ENCODE data around the gene UCN3.
"Not testable (repeated sequence)": the region's sequence is repeated elsewhere in the genome, so short reads cannot be mapped to it uniquely, and the experiment has no call there.

The UCN3 gene

DNA sequence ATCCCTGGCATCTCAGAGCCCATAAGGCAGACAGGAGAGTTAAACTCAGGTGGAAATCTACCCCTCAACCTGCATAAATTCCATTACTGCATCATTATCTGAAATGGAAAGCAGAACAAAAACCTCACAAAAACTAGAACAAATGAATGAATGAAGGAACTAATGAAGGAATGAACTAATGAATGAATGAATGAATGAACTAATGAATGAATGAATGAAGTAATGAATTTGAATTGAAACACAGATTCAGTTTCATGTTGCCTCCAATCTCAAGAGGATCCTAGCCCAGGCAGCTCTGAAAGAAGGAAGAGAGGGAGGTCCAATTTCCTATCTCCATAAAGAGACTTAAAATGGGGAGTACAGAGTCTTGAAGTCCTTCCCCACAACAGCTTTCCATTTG, 1.9 kb upstream of the UCN3 start:
- H3K4me1 ChIP-seq (ENCODE audit: control insufficient read depth in 5 of 5, insufficient read depth in 5 of 5, low read length in 5 of 5), result no peaks in the 10 kb centered on the region
- no peak overlapping the region for H3K9ac ChIP-seq (ENCODE audit: low read length in 5 of 5)
- H3K36me3 ChIP-seq (ENCODE audit: control insufficient read depth in 5 of 5, insufficient read depth in 5 of 5, low read length in 5 of 5), result no peaks in the 10 kb centered on the region
- H3K9me3 ChIP-seq (ENCODE audit: control insufficient read depth in 5 of 5, low read length in 5 of 5), result no peaks in the 10 kb centered on the region
- H3K27ac ChIP-seq (ENCODE audit: low read depth, low read length), result no peak overlapping the region
- peaks cover 10 to 22% (median 13%) of the 10 kb centered on the region in 5 donors for H3K27me3 ChIP-seq (ENCODE audit: control insufficient read depth in 5 of 5, insufficient read depth in 4 of 5, low read length in 5 of 5)
- H3K4me3 ChIP-seq (ENCODE audit: low read depth in 1 of 5, low read length in 5 of 5), result no peak overlapping the region

DNA sequence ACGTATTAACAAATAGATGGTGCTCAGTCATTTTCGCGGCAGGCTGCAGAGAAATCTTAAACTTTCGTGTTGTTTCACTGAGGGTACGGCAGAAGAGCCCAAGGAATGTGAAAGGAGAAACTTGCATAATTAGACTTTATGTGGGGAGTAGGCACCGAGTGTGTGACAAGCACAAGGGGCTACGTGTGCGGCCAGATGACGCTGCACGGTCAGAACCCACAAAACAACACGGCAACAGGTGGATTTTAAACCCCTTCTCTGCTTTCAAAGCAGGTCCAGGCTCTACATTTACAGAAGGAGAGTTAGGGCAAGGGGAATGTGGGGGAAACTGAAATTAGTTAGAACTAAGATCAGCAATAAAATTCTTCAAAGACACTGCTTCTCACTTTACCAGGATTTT, 392 bp upstream of the UCN3 start:
- peaks cover 5 to 22% (median 13%) of the 10 kb centered on the region in 5 donors for H3K27me3 ChIP-seq (ENCODE audit: control insufficient read depth in 5 of 5, insufficient read depth in 4 of 5, low read length in 5 of 5)
- no peaks in the 10 kb centered on the region for H3K9me3 ChIP-seq (ENCODE audit: control insufficient read depth in 5 of 5, low read length in 5 of 5)
- H3K27ac ChIP-seq (ENCODE audit: low read depth, low read length), result no peak overlapping the region
- H3K9ac ChIP-seq (ENCODE audit: low read length in 5 of 5), result no peak overlapping the region
- H3K4me1 ChIP-seq (ENCODE audit: control insufficient read depth in 5 of 5, insufficient read depth in 5 of 5, low read length in 5 of 5), result no peaks in the 10 kb centered on the region
- H3K36me3 ChIP-seq (ENCODE audit: control insufficient read depth in 5 of 5, insufficient read depth in 5 of 5, low read length in 5 of 5), result no peaks in the 10 kb centered on the region
- H3K4me3 ChIP-seq (ENCODE audit: low read depth in 1 of 5, low read length in 5 of 5), result no peak overlapping the region

DNA sequence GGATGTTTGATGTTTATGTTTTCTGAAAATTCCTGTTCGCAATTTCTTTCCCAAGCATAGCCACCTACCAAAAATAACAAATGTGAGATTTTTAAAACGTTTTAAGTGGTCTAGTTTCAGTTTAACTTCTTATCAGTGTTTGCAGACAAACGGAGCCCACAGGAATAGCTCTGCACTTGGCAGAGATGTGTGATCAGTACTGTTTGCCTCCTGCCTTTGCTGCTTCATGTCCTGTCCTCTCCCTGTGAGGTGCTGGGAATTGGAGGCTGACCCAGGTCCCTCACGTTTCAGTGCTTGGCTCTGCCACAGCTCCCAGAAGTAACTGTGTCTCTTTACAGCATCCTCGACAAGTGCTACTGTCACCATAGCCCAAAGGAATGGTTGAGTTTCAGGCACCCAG, 1.2 kb downstream of the UCN3 start:
- Histone ChIP-seq H3K4me3 (ENCODE audit: low read depth in 1 of 5, low read length in 5 of 5) (no peak overlapping the region), H3K4me1 (ENCODE audit: control insufficient read depth in 5 of 5, insufficient read depth in 5 of 5, low read length in 5 of 5) (peaks cover 0 to 2% (median 0%) of the 10 kb centered on the region in 5 donors), H3K9me3 (ENCODE audit: control insufficient read depth in 5 of 5, low read length in 5 of 5) (peaks cover 0 to 2% (median 0%) of the 10 kb centered on the region in 5 donors), H3K27me3 (ENCODE audit: control insufficient read depth in 5 of 5, insufficient read depth in 4 of 5, low read length in 5 of 5) (peaks cover 5 to 22% (median 13%) of the 10 kb centered on the region in 5 donors), H3K9ac (ENCODE audit: low read length in 5 of 5) (no peak overlapping the region), H3K36me3 (ENCODE audit: control insufficient read depth in 5 of 5, insufficient read depth in 5 of 5, low read length in 5 of 5) (no peaks in the 10 kb centered on the region), H3K27ac (ENCODE audit: low read depth, low read length) (no peak overlapping the region)

DNA sequence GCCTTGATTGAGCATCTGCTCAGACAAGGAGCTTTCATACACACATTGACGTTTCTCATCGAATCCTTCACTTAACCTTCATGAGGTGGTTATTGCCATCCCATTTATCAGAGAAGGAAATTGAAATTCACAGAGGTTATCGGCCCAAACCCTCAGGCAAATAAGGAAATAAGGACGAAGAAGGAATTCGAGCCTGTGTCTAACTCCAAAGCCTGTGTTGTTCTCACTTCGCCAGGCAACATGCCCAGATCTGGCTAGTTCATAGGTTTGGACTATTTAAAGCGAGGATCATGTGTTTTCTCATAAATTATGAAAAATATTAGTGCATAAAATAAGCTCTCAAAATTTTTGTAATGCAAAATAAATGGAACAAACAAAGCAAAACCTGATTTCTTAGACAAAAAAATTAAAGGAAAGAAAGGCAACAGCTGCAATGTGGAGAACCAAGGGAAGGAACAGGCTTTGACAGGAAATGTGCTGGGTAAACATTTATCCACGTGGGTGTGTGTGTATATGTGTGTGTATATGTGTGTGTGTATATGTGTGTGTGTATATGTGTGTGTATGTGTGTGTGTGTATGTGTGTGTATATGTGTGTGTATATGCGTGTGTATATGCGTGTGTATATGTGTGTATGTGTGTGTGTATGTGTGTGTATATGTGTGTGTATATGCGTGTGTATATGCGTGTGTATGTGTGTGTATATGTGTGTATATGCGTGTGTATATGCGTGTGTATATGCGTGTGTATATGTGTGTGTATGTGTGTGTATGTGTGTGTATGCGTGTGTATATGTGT, 4.8 kb downstream of the UCN3 start:
- Histone ChIP-seq H3K9ac (ENCODE audit: low read length in 5 of 5) (no peak overlapping the region), H3K36me3 (ENCODE audit: control insufficient read depth in 5 of 5, insufficient read depth in 5 of 5, low read length in 5 of 5) (no peaks in the 10 kb centered on the region), H3K9me3 (ENCODE audit: control insufficient read depth in 5 of 5, low read length in 5 of 5) (peaks cover 0 to 5% (median 0%) of the 10 kb centered on the region in 5 donors), H3K4me3 (ENCODE audit: low read depth in 1 of 5, low read length in 5 of 5) (no peak overlapping the region), H3K27me3 (ENCODE audit: control insufficient read depth in 5 of 5, insufficient read depth in 4 of 5, low read length in 5 of 5) (peaks cover 0 to 9% (median 5%) of the 10 kb centered on the region in 5 donors), H3K27ac (ENCODE audit: low read depth, low read length) (no peak overlapping the region), H3K4me1 (ENCODE audit: control insufficient read depth in 5 of 5, insufficient read depth in 5 of 5, low read length in 5 of 5) (peaks cover 0 to 2% (median 0%) of the 10 kb centered on the region in 5 donors)

DNA sequence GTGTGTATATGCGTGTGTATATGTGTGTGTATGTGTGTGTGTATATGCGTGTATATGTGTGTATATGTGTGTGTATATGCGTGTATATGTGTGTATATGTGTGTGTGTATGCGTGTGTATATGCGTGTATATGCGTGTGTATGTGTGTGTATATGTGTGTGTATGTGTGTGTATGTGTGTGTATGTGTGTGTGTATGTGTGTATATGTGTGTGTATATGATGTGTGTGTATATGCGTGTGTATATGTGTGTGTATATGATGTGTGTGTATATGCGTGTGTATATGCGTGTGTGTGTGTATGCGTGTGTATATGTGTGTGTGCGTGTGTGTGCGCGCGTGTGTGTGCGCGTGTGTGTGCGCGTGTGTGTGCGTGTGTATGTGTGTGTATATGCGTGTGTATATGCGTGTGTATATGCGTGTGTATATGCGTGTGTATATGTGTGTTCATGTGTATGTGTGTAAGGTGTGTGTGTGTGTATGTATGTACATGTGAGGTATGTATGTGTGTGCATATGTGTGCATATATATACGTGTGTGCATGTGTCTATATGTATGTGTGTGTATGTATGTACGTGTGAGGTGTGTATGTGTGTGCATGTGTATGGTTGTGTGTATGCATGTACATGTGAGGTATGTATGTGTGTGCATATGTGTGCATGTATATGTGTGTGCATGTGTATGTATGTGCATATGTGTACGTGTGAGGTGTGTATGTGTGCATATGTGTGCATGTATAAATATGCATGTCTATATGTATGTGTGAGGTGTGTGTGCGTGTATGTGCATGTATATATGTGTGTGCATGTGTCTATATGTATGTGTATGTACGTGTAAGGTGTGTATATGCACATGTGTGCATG, 6.0 kb downstream of the UCN3 start:
- Histone ChIP-seq H3K4me3 (ENCODE audit: low read depth in 1 of 5, low read length in 5 of 5) (no peak overlapping the region), H3K27me3 (ENCODE audit: control insufficient read depth in 5 of 5, insufficient read depth in 4 of 5, low read length in 5 of 5) (peaks cover 0 to 5% (median 0%) of the 10 kb centered on the region in 5 donors), H3K27ac (ENCODE audit: low read depth, low read length) (no peak overlapping the region)

DNA sequence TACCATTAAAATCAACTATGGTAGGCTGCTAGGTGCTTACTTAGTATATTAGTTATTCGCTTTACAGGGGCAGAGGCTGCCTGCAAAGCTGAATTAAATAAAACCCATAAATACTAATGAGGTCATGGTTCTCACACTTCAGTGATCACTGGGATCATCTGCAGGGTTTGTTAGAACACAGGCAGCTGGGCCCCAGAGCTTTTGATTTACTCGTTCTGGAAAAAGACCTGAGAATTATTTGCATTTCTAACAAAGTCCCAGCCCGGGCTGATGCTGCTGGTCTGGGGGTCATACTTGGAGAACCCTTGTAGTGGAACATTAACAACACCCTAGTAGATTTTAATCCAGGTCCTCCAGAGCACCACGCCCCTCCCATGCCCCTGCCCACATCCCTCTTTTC, 8.5 kb downstream of the UCN3 start:
- Histone ChIP-seq H3K27ac (ENCODE audit: low read depth, low read length) (no peak overlapping the region), H3K9me3 (ENCODE audit: control insufficient read depth in 5 of 5, low read length in 5 of 5) (peaks cover 0 to 5% (median 0%) of the 10 kb centered on the region in 5 donors), H3K4me3 (ENCODE audit: low read depth in 1 of 5, low read length in 5 of 5) (no peak overlapping the region), H3K27me3 (ENCODE audit: control insufficient read depth in 5 of 5, insufficient read depth in 4 of 5, low read length in 5 of 5) (peaks cover 0 to 5% (median 0%) of the 10 kb centered on the region in 5 donors), H3K4me1 (ENCODE audit: control insufficient read depth in 5 of 5, insufficient read depth in 5 of 5, low read length in 5 of 5) (peaks cover 0 to 2% (median 0%) of the 10 kb centered on the region in 5 donors), H3K36me3 (ENCODE audit: control insufficient read depth in 5 of 5, insufficient read depth in 5 of 5, low read length in 5 of 5) (no peaks in the 10 kb centered on the region), H3K9ac (ENCODE audit: low read length in 5 of 5) (no peak overlapping the region)

More for the DNA sequence above, 6.0 kb downstream of the UCN3 start:
- H3K4me1 ChIP-seq (ENCODE audit: control insufficient read depth in 5 of 5, insufficient read depth in 5 of 5, low read length in 5 of 5), result peaks cover 0 to 2% (median 0%) of the 10 kb centered on the region in 5 donors
- H3K36me3 ChIP-seq (ENCODE audit: control insufficient read depth in 5 of 5, insufficient read depth in 5 of 5, low read length in 5 of 5), result no peaks in the 10 kb centered on the region
- no peak overlapping the region for H3K9ac ChIP-seq (ENCODE audit: low read length in 5 of 5)
- H3K9me3 ChIP-seq (ENCODE audit: control insufficient read depth in 5 of 5, low read length in 5 of 5), result peaks cover 0 to 5% (median 0%) of the 10 kb centered on the region in 5 donors

DNA sequence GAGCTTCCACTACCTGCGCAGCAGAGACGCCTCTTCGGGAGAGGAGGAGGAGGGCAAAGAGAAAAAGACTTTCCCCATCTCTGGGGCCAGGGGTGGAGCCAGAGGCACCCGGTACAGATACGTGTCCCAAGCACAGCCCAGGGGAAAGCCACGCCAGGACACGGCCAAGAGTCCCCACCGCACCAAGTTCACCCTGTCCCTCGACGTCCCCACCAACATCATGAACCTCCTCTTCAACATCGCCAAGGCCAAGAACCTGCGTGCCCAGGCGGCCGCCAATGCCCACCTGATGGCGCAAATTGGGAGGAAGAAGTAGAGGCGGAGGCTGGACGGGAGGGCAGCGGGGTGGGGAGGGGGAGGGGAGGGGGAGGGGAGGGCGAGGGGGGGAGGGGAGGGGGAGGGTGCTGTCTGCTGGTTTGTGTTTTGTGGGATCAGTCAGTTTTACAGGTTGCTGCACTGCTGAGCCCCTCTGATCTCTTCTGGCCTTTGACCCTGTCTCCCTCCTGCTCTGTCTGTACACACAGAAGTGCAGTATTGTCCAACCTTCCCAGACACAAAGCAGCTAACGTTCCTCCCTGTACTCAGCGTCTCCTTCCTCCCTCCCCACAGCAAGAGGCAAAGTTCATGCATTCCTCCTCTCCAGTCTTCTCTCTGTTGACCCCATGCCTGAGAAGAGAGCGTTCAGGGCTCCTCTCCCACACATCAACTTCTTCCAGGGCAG, 9.3 kb downstream of the UCN3 start:
- Histone ChIP-seq H3K4me3 (ENCODE audit: low read depth in 1 of 5, low read length in 5 of 5) (no peak overlapping the region), H3K27ac (ENCODE audit: low read depth, low read length) (no peak overlapping the region), H3K27me3 (ENCODE audit: control insufficient read depth in 5 of 5, insufficient read depth in 4 of 5, low read length in 5 of 5) (peaks cover 0 to 5% (median 0%) of the 10 kb centered on the region in 5 donors), H3K9ac (ENCODE audit: low read length in 5 of 5) (no peak overlapping the region), H3K4me1 (ENCODE audit: control insufficient read depth in 5 of 5, insufficient read depth in 5 of 5, low read length in 5 of 5) (peaks cover 0 to 2% (median 0%) of the 10 kb centered on the region in 5 donors), H3K36me3 (ENCODE audit: control insufficient read depth in 5 of 5, insufficient read depth in 5 of 5, low read length in 5 of 5) (no peaks in the 10 kb centered on the region), H3K9me3 (ENCODE audit: control insufficient read depth in 5 of 5, low read length in 5 of 5) (peaks cover 0 to 5% (median 0%) of the 10 kb centered on the region in 5 donors)

DNA sequence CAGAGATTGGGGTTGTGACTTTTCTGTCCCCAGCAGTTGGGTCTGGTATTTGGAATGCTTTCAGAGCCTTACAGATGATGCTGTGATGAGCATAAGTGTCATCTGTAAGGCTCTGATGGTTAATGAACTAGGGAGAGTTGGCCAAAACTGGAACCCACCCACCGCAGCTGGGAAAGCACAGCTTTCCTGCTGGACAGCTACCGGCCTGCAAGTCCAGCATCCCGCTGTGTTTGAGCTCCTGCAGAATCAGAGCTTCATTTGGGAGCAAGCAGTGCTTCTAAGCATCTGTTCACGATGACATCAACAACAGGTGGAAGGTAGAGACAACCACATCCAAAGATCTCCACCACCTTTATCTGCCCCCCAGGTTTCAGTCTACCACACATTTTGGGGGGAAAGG, 11.7 kb downstream of the UCN3 start:
- Histone ChIP-seq H3K27ac (ENCODE audit: low read depth, low read length) (no peak overlapping the region), H3K9me3 (ENCODE audit: control insufficient read depth in 5 of 5, low read length in 5 of 5) (no peaks in the 10 kb centered on the region), H3K27me3 (ENCODE audit: control insufficient read depth in 5 of 5, insufficient read depth in 4 of 5, low read length in 5 of 5) (peaks cover 0 to 5% (median 0%) of the 10 kb centered on the region in 5 donors), H3K4me1 (ENCODE audit: control insufficient read depth in 5 of 5, insufficient read depth in 5 of 5, low read length in 5 of 5) (no peaks in the 10 kb centered on the region), H3K4me3 (ENCODE audit: low read depth in 1 of 5, low read length in 5 of 5) (no peak overlapping the region), H3K9ac (ENCODE audit: low read length in 5 of 5) (no peak overlapping the region), H3K36me3 (ENCODE audit: control insufficient read depth in 5 of 5, insufficient read depth in 5 of 5, low read length in 5 of 5) (no peaks in the 10 kb centered on the region)

DNA sequence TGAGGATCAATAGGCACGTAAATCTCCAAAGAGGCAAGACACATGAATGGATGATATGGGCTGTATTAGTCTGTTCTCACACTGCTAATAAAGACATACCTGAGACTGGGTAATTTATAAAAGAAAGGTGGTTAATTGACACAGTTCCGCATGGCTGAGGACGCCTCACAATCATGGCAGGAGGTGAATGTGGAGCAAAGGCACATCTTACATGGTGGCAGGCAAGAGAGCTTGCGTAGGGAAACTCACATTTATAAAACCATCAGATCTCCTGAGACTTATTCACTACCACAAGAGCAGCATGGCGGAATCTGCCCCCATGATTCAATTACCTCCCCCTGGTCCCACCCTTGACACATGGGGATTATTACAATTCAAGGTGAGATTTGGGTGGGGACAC, 14.4 kb downstream of the UCN3 start:
- H3K27ac ChIP-seq (ENCODE audit: low read depth, low read length); H3K9ac ChIP-seq (ENCODE audit: low read length in 5 of 5); H3K27me3 ChIP-seq (ENCODE audit: control insufficient read depth in 5 of 5, insufficient read depth in 4 of 5, low read length in 5 of 5); H3K9me3 ChIP-seq (ENCODE audit: control insufficient read depth in 5 of 5, low read length in 5 of 5); H3K36me3 ChIP-seq (ENCODE audit: control insufficient read depth in 5 of 5, insufficient read depth in 5 of 5, low read length in 5 of 5); H3K4me3 ChIP-seq (ENCODE audit: low read depth in 1 of 5, low read length in 5 of 5); H3K4me1 ChIP-seq (ENCODE audit: control insufficient read depth in 5 of 5, insufficient read depth in 5 of 5, low read length in 5 of 5): not testable (repeated sequence)

Data from subcutaneous abdominal adipose tissue (tissue), 5 donors.